ENCODE measurements around the gene ERC2. TPM values are rescaled to one million over a fixed set of nuclear protein-coding genes. Genes with fewer than 3 reads are reported as not detected.

Gene ERC2
- total and polyA plus RNA-seq, 11 donors, result 0.16 to 3.8 (median 1.6) TPM

DNA sequence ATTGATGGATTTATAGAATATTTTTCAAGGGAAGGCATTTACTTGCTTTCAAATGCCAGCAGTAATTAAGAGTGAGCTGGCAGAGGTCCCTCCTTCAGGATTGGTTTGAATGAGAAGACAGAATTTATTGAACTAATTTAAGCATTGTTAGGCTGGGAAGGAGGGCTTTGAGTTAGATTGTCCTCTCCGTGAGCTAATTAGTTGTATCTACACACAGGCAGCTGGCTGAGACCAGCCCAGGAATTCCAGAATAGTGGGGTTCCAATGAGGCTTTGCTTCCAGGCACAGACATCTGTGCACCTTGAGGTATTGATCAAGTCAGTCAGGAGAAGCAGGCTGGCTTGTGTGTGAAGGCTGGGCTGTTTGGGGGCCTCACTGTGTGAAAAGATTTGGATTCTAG lies 857.1 kb downstream of the ERC2 start:
- no peak for ATAC-seq
- no peak for DNase-seq
- Histone ChIP-seq H3K9me3 (no peaks in the 10 kb centered on the region), H3K4me3 (no peak overlapping the region), H3K27me3 (peaks cover 0 to 5% (median 0%) of the 10 kb centered on the region in 9 donors), H3K4me1 (peaks cover 0 to under 1% (median 0%) of the 10 kb centered on the region in 12 donors), H3K27ac (no peak overlapping the region), H3K36me3 (no peaks in the 10 kb centered on the region)
- intact Hi-C loops (cut with DNase I), result no loop called here
- TF ChIP-seq, protein P1, sequence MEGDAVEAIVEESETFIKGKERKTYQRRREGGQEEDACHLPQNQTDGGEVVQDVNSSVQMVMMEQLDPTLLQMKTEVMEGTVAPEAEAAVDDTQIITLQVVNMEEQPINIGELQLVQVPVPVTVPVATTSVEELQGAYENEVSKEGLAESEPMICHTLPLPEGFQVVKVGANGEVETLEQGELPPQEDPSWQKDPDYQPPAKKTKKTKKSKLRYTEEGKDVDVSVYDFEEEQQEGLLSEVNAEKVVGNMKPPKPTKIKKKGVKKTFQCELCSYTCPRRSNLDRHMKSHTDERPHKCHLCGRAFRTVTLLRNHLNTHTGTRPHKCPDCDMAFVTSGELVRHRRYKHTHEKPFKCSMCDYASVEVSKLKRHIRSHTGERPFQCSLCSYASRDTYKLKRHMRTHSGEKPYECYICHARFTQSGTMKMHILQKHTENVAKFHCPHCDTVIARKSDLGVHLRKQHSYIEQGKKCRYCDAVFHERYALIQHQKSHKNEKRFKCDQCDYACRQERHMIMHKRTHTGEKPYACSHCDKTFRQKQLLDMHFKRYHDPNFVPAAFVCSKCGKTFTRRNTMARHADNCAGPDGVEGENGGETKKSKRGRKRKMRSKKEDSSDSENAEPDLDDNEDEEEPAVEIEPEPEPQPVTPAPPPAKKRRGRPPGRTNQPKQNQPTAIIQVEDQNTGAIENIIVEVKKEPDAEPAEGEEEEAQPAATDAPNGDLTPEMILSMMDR (IDR thresholded peaks at IDR 0.05), result no peak
- TF ChIP-seq POLR2A (IDR thresholded peaks at IDR 0.05), result no peak
- whole genome bisulfite sequencing, 4 donors, result 77 to 94% (median 83%) methylated on average over 1 of the region's 1 CpG

DNA sequence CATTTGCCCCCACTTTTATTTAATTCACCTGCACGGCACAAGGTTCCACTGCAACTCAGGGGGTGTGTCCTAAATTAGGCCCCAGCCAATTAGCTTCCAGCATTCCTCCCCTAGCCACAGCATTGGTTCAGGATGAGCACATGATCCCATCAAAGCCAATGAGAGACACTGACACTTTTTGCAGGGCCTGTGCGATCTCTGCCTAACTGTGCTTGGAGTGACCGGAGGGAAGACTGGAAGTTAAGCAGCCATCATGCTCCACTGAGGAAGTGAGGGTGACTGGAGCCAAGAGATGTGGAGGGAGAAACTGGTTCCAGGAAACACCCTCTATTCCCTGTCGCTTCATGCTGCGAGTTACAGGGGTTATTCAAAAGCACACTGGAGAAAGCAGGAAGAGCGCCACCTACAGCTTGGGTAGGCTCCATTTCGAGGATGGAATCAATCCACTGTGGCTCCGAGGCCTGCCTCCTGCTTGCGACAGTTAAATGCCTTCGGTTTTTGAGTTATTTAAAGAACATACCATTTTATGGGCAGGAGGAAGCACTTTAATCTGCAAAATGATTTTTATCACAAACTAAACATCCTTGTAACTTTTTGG lies 858.9 kb downstream of the ERC2 start:
- TF ChIP-seq, protein P1 (IDR thresholded peaks at IDR 0.05), result no peak
- TF ChIP-seq POLR2A (IDR thresholded peaks at IDR 0.05), result no peak
- Histone ChIP-seq H3K4me1 (no peaks in the 10 kb centered on the region), H3K27me3 (peaks cover 0 to 5% (median 0%) of the 10 kb centered on the region in 9 donors), H3K4me3 (no peak overlapping the region), H3K36me3 (no peaks in the 10 kb centered on the region), H3K9me3 (no peaks in the 10 kb centered on the region), H3K27ac (no peak overlapping the region)
- intact Hi-C loops (cut with DNase I), result no loop called here
- DNase-seq (no peak), ATAC-seq (no peak)
- 73 to 88% (median 82%) methylated on average over 10 of the region's 10 CpGs for WGBS, 4 donors

DNA sequence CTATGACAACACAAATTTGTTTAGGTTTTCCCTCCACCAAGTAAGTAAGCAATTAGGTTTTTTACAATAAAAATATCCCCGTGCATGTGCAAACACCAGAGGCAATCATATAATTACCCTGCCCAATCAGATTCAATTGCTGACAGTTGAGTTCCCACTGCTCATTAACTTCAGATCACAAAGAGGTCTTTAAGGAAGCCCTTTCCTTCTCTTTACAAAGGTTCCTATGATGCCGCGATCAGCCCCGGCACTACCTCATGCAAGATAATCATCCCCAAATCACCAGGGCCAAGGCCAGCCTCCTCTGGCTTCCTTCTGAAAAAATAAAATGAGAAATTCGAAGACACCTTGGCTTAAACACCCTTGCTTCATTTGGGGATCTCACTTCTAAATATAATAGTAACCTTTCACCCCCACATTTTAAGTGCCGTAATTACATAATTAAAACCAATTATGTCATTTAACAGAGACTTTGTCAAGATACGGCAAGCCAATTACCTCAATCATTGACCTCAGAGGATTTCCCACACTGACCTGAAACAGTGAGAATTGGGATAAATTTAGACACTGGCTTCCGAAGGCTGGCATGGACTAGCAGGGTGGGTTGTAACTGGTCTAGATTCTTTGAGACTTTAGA lies 859.8 kb downstream of the ERC2 start:
- WGBS, 4 donors, result 83 to 89% (median 85%) methylated on average over 8 of the region's 8 CpGs
- no peaks in the 10 kb centered on the region for H3K9me3 ChIP-seq
- intact Hi-C loops (cut with DNase I), result no loop called here
- no peaks in the 10 kb centered on the region for H3K36me3 ChIP-seq
- ATAC-seq (no peak), DNase-seq (no peak)
- H3K4me3 ChIP-seq, result no peak overlapping the region
- H3K4me1 ChIP-seq, result no peaks in the 10 kb centered on the region
- TF ChIP-seq POLR2A (IDR thresholded peaks at IDR 0.05), result no peak
- TF ChIP-seq, protein P1 (IDR thresholded peaks at IDR 0.05), result no peak
- no peak overlapping the region for H3K27ac ChIP-seq
- H3K27me3 ChIP-seq, result peaks cover 0 to 5% (median 0%) of the 10 kb centered on the region in 9 donors

DNA sequence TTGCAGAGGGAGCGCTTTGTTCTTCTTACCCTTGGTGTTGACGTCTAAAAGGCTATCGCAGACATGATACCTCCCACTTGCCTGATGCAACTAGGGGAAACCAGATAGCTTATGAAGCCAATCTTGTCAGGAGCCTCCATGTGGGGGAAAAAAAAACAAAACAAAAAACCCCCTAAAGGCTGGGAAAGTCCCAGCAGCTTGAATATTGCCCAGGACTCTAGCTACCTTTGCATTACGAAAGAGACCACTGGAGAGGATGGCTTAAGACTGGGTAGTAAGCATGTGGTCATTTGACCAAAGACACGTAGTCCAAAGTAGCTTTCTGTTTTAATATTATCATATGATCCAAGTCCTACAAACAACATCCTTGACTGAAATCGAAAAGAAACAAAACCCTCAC lies 860.4 kb downstream of the ERC2 start:
- TF ChIP-seq, protein P1 (IDR thresholded peaks at IDR 0.05), result no peak
- TF ChIP-seq POLR2A (IDR thresholded peaks at IDR 0.05), result no peak
- H3K36me3 ChIP-seq, result no peaks in the 10 kb centered on the region
- no peaks in the 10 kb centered on the region for H3K9me3 ChIP-seq
- no peak overlapping the region for H3K27ac ChIP-seq
- intact Hi-C loops (cut with DNase I), result no loop called here
- H3K27me3 ChIP-seq, result peaks cover 0 to 5% (median 0%) of the 10 kb centered on the region in 9 donors
- 78 to 91% (median 84%) methylated on average over 6 of the region's 6 CpGs for WGBS, 4 donors
- no peaks in the 10 kb centered on the region for H3K4me1 ChIP-seq
- ATAC-seq, result no peak
- no peak overlapping the region for H3K4me3 ChIP-seq
- DNase-seq, result no peak

Measured in heart left ventricle (tissue), 16 donors.